RWPE1 (cell line): ENCODE measurements around the gene TRIAP1.

ENCODE experiments used
- CTCF ChIA-PET: fragments of 350-600 bp; sonication (Branson Sonifier 250); formaldehyde crosslinking; extraction: SDS; loops from one replicate; lab custom pipeline; 2021; lab: Yijun Ruan, JAX
- POLR2A ChIA-PET: fragments of 400-600 bp; formaldehyde crosslinking; extraction: SDS; loops from one replicate; lab custom pipeline; 2020; ENCODE audit warnings: antibody characterized with exemption; ENCODE audit not compliant: low non-redundant PET; lab: Yijun Ruan, JAX
- DNase-seq: peaks from one replicate; pipeline ENCODE4 v3.0.0; 2012; ENCODE audit warnings: low spot score
- H3K27ac ChIP-seq: fragments of 450-650 bp; 2 replicates; pipeline ENCODE4 v1.5.1; 2017
- CTCF ChIP-seq: fragments of 450-650 bp; conservative IDR thresholded peaks from 2 replicates; pipeline ENCODE4 v1.5.1; 2017; ENCODE audit warnings: low read depth, mild to moderate bottlenecking

The TRIAP1 gene

GRCh38 chr12:120403869-120404268 lies 42.3 kb downstream of the TRIAP1 start:
- ChIA-PET CTCF (no interaction called here), POLR2A (no interaction called here)
- no peak overlapping the region for H3K27ac ChIP-seq
- DNase-seq: no peak
- no peak for TF ChIP-seq CTCF

DNA sequence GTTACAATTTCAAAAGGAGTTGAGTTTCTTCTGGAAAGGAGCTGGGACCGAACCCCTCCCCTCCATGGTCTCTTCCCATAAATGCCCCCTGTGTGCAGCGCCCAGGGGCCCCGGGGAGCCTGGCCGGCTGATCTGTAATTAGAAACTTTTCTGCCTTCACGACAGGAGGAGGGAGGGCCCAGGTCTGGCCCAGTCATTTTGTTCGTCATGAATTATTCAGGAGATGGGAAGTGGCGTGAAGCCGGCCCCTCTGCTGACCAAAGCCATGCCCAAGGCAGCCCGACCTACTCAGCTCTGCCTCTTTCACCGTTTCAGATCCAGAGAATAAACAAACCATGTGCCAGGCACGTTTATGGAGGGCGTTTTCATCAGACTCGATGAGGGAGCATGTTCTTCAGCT lies 44.0 kb downstream of the TRIAP1 start:
- ChIA-PET POLR2A (no interaction called here), CTCF (no interaction called here)
- no peak for TF ChIP-seq CTCF
- H3K27ac ChIP-seq: no peak overlapping the region
- no peak for DNase-seq

- CTCF ChIA-PET: interaction anchor here (0.9 kb wide), 1 partner anchor 86 kb away, joined by 3 read pairs; no protein-coding TSS in a partner anchor
- TF ChIP-seq CTCF: no peak
- POLR2A ChIA-PET: no interaction called here
- DNase-seq: no peak
- no peak overlapping the region for H3K27ac ChIP-seq
Observed at GRCh38 chr12:120399531-120399930, 46.7 kb downstream of the TRIAP1 start.

DNA sequence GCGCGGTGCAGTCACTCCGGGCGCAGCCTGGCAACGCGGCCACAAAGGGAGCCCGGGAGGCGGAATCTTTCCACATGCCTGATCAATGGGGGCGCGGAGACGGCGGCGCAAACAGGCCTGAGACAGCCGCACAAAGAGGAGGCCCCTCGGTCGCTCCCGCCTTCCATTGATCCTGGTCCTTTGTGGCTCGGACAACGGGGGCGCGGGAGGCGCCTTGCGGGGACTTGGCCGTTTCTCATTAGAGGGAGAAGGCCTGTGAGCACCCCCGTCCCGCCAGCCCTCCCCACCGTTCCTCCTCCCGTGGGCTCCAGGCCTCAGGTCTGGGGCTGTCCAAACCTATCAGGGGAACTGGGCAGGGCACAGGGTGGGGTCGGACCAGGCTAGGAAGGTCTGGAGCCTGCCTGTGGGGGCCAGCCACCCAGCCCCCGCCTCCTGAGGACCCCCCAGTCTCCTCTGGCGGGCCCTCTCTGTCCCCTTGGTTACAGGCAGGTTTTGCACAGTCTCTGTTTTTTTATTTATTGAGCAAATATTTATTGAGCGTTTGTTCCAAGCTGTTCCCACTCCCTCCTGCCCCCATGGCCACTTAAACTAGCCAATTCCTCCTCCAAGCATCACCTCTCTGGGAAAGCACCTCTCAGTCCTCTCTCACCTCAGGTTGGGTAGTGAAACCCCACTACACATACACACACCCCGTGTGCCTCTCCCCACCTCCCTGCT lies 48.2 kb downstream of the TRIAP1 start:
- DNase-seq: no peak
- H3K27ac ChIP-seq: no peak overlapping the region
- no peak for TF ChIP-seq CTCF
- ChIA-PET POLR2A (no interaction called here), CTCF (interaction anchor here (0.6 kb wide), 2 partner anchors 25 to 249 kb away, joined by 3 read pairs; no protein-coding TSS in a partner anchor)

- H3K27ac ChIP-seq: no peak overlapping the region
- ChIA-PET CTCF (no interaction called here), POLR2A (no interaction called here)
- DNase-seq: peak; percentile 20
- no peak for TF ChIP-seq CTCF
Observed at GRCh38 chr12:120394483-120395367, 51.5 kb downstream of the TRIAP1 start.
